Hepatocyte (in vitro differentiated cells): ENCODE data around the gene LY6G5B. TPM values are rescaled to one million over a fixed set of nuclear protein-coding genes. Genes with fewer than 3 reads are reported as not detected.

ENCODE experiments used
- DNase-seq: peaks from one replicate; pipeline ENCODE4 v3.0.0-alpha.2; 2016; ENCODE audit warnings: low spot score
- H2AFZ ChIP-seq: fragments of 200-600 bp; sonication (generic); 2 replicates; pipeline ENCODE4 v1.6.0; 2016; ENCODE audit warnings: antibody characterized with exemption, mild to moderate bottlenecking
- H3K27ac ChIP-seq: fragments of 200-600 bp; sonication (generic); 2 replicates; pipeline ENCODE4 v1.5.1; 2016; ENCODE audit warnings: mild to moderate bottlenecking
- H3K27me3 ChIP-seq: fragments of 200-600 bp; sonication (generic); 2 replicates; pipeline ENCODE4 v1.6.1; 2016
- H3K36me3 ChIP-seq: fragments of 200-600 bp; sonication (generic); replicated peaks from 2 replicates; pipeline ENCODE4 v1.5.1; 2016; ENCODE audit warnings: low read depth; ENCODE audit not compliant: insufficient read depth
- H3K4me1 ChIP-seq: fragments of 200-600 bp; sonication (generic); 2 replicates; pipeline ENCODE4 v1.5.1; 2016; ENCODE audit warnings: mild to moderate bottlenecking, moderate library complexity; ENCODE audit not compliant: insufficient read depth
- H3K4me2 ChIP-seq: fragments of 200-600 bp; sonication (generic); 2 replicates; pipeline ENCODE4 v1.6.0; 2016
- H3K4me3 ChIP-seq: fragments of 200-600 bp; sonication (generic); 2 replicates; pipeline ENCODE4 v1.5.1; 2016; ENCODE audit warnings: mild to moderate bottlenecking
- H3K79me2 ChIP-seq: fragments of 200-600 bp; sonication (generic); 2 replicates; pipeline ENCODE4 v1.6.0; 2017; ENCODE audit warnings: mild to moderate bottlenecking
- H3K9me2 ChIP-seq: fragments of 200-600 bp; sonication (generic); replicated peaks from 2 replicates; pipeline ENCODE4 v1.6.0; 2017; ENCODE audit warnings: mild to moderate bottlenecking; ENCODE audit not compliant: insufficient read depth
- H3K9me3 ChIP-seq: fragments of 200-600 bp; sonication (generic); 2 replicates; pipeline ENCODE4 v1.5.1; 2016; ENCODE audit warnings: low read depth, mild to moderate bottlenecking
- H4K20me1 ChIP-seq: fragments of 200-600 bp; sonication (generic); 2 replicates; pipeline ENCODE4 v1.6.0; 2016; ENCODE audit warnings: mild to moderate bottlenecking; ENCODE audit not compliant: insufficient read depth, poor library complexity, severe bottlenecking
- EZH2 ChIP-seq: fragments of 200-600 bp; sonication (generic); IDR thresholded peaks from 2 replicates; pipeline ENCODE4 v1.6.1; 2016; ENCODE audit warnings: antibody characterized with exemption, mild to moderate bottlenecking, borderline replicate concordance
- EZH2phosphoT487 ChIP-seq: fragments of 200-600 bp; sonication (generic); IDR thresholded peaks from one replicate; pipeline ENCODE4 v1.6.1; 2018; ENCODE audit warnings: antibody characterized with exemption, mild to moderate bottlenecking, low read depth, moderate library complexity; ENCODE audit not compliant: unreplicated experiment, severe bottlenecking
- WGBS: methylation state at CpG from one replicate; pipeline ENCODE4 v1.1.6; 2016; ENCODE audit warnings: low lambda C conversion rate; ENCODE audit errors: missing lambda C conversion rate; 5-methylcytosine and 5-hydroxymethylcytosine counted together
- polyA plus RNA-seq: library from polyadenylated mRNA; unstranded; fragments of >200 nt; fragmentation: Nextera tagmentation; extraction: Ambion mirVana; gene quantifications from 2 replicates; pipeline ENCODE4 v1.2.1, GENCODE V29; 2016
- total RNA-seq: library from RNA; depleted of rRNA; stranded (reverse); fragments of >200 nt; gene quantifications from 2 replicates; pipeline ENCODE4 v1.2.3, GENCODE V29; 2014
- TF ChIP-seq, protein P1 (sequence below): fragments of 200-600 bp; sonication (generic); IDR thresholded peaks from 2 replicates; pipeline ENCODE4 v1.5.1; 2016; ENCODE audit warnings: antibody characterized with exemption, mild to moderate bottlenecking; ENCODE audit not compliant: poor library complexity

LY6G5B gene
- total and polyA plus RNA-seq, 2 experiments from 2014 or later: 5.3 to 14.9 TPM

DNA sequence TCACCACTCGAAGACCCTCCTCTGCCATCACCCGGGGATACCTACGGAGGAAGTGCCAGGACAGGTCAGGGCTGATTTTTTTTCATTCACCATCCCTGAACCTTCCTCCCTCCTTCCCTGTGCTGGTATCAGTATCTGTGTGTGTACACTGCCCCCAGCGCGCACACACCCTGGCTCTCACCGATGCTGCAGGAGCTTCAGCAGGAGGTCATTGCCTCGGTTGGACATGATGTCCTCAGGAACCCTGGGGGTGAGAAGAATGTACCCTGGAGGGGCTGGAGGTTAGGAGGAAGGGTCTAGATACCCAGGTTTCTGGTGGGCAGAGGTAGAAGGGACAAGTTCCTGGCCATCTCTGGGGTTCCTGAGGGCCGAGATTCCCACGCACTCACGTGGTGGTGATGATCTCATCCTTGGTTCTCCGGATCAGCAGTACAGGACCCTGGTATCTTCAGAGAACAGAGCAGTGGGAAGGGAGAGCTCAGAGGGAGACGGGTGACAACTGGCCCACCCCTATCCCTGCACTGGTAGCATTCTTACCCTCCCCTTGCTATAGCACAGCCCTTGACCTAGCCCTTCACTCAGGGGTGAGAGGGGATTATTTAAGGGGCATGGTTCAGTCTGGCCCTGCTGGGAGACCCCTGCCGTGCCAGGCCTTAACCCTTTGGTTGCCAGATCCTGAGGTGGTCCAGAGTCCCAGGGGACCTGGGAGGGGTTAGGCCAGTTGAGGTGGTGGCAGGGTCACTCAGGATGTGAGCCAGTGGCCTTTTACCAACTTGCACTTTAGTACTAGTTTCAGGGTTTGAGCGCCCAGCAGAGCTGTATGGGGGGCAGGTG lies 18.3 kb downstream of the LY6G5B start:
- H2AFZ ChIP-seq: no peak overlapping the region
- no peaks in the 10 kb centered on the region for H3K79me2 ChIP-seq
- no peaks in the 10 kb centered on the region for H3K9me2 ChIP-seq
- DNase-seq: no peak
- no peak for TF ChIP-seq EZH2
- TF ChIP-seq, protein P1, sequence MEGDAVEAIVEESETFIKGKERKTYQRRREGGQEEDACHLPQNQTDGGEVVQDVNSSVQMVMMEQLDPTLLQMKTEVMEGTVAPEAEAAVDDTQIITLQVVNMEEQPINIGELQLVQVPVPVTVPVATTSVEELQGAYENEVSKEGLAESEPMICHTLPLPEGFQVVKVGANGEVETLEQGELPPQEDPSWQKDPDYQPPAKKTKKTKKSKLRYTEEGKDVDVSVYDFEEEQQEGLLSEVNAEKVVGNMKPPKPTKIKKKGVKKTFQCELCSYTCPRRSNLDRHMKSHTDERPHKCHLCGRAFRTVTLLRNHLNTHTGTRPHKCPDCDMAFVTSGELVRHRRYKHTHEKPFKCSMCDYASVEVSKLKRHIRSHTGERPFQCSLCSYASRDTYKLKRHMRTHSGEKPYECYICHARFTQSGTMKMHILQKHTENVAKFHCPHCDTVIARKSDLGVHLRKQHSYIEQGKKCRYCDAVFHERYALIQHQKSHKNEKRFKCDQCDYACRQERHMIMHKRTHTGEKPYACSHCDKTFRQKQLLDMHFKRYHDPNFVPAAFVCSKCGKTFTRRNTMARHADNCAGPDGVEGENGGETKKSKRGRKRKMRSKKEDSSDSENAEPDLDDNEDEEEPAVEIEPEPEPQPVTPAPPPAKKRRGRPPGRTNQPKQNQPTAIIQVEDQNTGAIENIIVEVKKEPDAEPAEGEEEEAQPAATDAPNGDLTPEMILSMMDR: no peak
- H3K9me3 ChIP-seq: no peaks in the 10 kb centered on the region
- H3K27ac ChIP-seq: no peak overlapping the region
- H3K27me3 ChIP-seq: no peaks in the 10 kb centered on the region
- no peaks in the 10 kb centered on the region for H4K20me1 ChIP-seq
- H3K4me1 ChIP-seq: peaks cover 6% of the 10 kb centered on the region
- WGBS: 90% methylated on average over 13 of the region's 14 CpGs
- H3K4me3 ChIP-seq: no peak overlapping the region
- no peak overlapping the region for H3K4me2 ChIP-seq
- H3K36me3 ChIP-seq: no peaks in the 10 kb centered on the region

DNA sequence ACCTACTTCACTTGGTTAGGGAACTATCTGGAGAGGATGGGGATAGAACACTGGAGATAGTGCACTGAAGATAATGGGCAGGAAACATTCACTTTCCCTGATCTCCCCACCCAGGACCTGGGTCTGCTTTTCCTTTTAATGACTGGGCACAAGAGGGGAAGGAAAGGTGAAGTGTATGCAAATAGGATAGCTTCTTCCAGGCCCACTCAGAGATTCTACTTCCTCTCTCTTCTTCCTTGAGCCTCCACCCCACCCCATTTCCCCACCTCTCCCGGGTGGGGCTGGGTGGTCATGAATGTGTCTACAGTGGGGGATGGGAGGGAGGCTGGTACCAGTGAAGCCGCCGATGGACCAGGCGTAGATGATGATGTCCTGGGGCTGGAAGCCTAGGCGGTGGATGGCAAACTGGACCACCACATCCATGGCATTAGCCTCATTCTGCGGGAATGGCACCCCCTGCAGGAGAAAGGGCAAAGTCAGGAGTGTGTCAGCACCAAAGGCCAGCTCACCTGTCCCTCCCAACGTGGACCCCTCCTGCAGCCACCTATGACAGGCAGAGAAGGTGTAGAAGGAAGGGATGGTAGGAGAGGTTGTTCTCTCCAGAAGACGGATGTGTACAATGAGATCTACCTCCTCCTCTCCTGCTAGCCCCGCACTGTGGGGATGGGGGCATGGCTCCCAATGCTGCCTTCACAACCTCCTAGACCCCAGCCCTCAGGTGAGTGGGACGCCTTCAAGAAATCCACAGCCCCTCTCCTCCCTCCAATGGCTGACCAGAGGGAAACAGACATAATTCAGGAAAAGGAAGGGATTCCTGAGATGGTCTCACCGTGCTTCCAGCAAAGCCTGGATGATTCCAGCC lies 19.7 kb downstream of the LY6G5B start:
- no peak for TF ChIP-seq EZH2phosphoT487
- TF ChIP-seq, protein P1: no peak
- TF ChIP-seq EZH2: no peak
- H3K4me2 ChIP-seq: peak overlapping the region; percentile 62
- no peaks in the 10 kb centered on the region for H3K79me2 ChIP-seq
- peak overlapping the region; percentile 94 for H3K27ac ChIP-seq
- H3K4me1 ChIP-seq: peaks cover 6% of the 10 kb centered on the region
- WGBS: 77% methylated on average over 8 of the region's 11 CpGs
- no peaks in the 10 kb centered on the region for H3K9me3 ChIP-seq
- no peaks in the 10 kb centered on the region for H3K36me3 ChIP-seq
- no peaks in the 10 kb centered on the region for H3K9me2 ChIP-seq
- no peak overlapping the region for H3K4me3 ChIP-seq
- H3K27me3 ChIP-seq: no peaks in the 10 kb centered on the region
- no peaks in the 10 kb centered on the region for H4K20me1 ChIP-seq
- H2AFZ ChIP-seq: no peak overlapping the region
- no peak for DNase-seq

DNA sequence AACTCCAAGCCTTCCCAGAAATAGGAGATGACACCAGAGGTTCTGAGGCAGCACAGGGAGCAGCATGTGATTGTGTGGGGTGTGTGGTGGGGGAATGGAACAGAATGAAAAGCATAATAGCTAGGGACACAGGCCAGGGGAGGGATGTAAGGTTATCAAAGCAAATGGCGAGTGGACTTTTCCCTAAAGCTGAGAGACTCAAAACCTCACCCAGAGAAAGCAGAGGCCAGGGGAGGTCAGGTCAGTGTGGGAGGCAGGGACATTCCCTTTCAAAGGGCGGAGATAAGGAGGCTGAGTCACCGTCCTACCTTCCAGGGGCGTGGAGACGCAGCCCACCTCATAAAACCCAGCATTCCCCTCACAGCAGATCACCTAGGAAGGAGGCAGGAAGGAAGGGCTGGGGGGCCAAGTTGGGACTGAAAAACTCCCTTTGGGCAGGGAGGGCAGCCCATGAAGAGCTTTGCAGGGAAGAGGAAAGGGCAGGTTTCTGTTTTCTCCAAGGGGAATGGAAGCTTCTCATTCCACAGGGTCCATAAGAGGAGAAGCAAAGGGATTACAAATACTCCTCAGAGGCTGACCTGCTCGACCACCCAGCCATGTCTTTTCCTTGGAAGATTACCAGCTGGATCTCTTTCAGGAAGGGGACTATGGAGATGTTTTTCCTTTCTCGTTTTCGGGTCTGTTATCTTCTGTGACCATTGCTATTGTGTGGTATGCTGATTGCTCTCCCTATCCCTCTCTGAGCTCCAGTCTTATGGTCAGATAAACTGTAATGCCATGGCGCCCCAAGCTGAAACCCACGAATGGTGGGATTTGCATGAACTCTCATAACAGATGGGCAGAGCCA lies 20.7 kb downstream of the LY6G5B start:
- Histone ChIP-seq H3K4me1 (peaks cover 6% of the 10 kb centered on the region), H3K4me2 (peak overlapping the region; percentile 62), H2AFZ (no peak overlapping the region), H3K79me2 (no peaks in the 10 kb centered on the region), H3K27me3 (no peaks in the 10 kb centered on the region), H3K4me3 (no peak overlapping the region), H3K27ac (peak overlapping the region; percentile 94), H3K9me2 (no peaks in the 10 kb centered on the region), H4K20me1 (no peaks in the 10 kb centered on the region), H3K36me3 (no peaks in the 10 kb centered on the region), H3K9me3 (no peaks in the 10 kb centered on the region)
- peak; percentile 79 for DNase-seq
- TF ChIP-seq, protein P1: no peak
- TF ChIP-seq EZH2 (no peak), EZH2phosphoT487 (no peak)
- 51% methylated on average over 10 of the region's 10 CpGs for WGBS
